ENCODE data around the gene VCPKMT.
A peak's percentile ranks its signal among the peaks of the same experiment; 100 is the strongest.

The VCPKMT gene

GRCh38 chr14:50116181-50116956 lies at the start of gene VCPKMT:
TSS of gene VCPKMT (minus strand) at chr14:50116572. CDS start at chr14:50116552, 20 bp downstream.
- peak; percentile 65 for DNase-seq

- no peak for DNase-seq
These were observed 39.7 kb upstream of the VCPKMT start for GRCh38 chr14:50156111-50156510.

GRCh38 chr14:50148799-50149198 lies 32.4 kb upstream of the VCPKMT start:
- no peak for DNase-seq

GRCh38 chr14:50139192-50139591 lies 22.8 kb upstream of the VCPKMT start:
- no peak for DNase-seq

GRCh38 chr14:50127802-50128201 lies 11.4 kb upstream of the VCPKMT start:
- DNase-seq = no peak

- no peak for DNase-seq
These were observed 6.7 kb upstream of the VCPKMT start for GRCh38 chr14:50123062-50123461.

- DNase-seq = no peak
These were observed 5.9 kb upstream of the VCPKMT start for GRCh38 chr14:50122291-50122690.

GRCh38 chr14:50121486-50121885 lies 5.1 kb upstream of the VCPKMT start:
- DNase-seq = no peak

- DNase-seq = no peak
These were observed 1.1 kb upstream of the VCPKMT start for GRCh38 chr14:50117456-50117855.

GRCh38 chr14:50116966-50117365 lies 594 bp upstream of the VCPKMT start:
- DNase-seq = no peak

GRCh38 chr14:50113381-50114035 lies 2.9 kb downstream of the VCPKMT start:
- no peak for DNase-seq

GRCh38 chr14:50110323-50111037 lies 5.9 kb downstream of the VCPKMT start:
- DNase-seq = no peak

GRCh38 chr14:50109342-50109741 lies 7.0 kb downstream of the VCPKMT start:
- DNase-seq = no peak

GRCh38 chr14:50107850-50108249 lies 8.5 kb downstream of the VCPKMT start:
- DNase-seq = no peak

- no peak for DNase-seq
These were observed 10.2 kb downstream of the VCPKMT start for GRCh38 chr14:50106178-50106577.

GRCh38 chr14:50103558-50103957 lies 12.8 kb downstream of the VCPKMT start:
- no peak for DNase-seq

- no peak for DNase-seq
These were observed 15.0 kb downstream of the VCPKMT start for GRCh38 chr14:50101417-50101816.

GRCh38 chr14:50100805-50101204 lies 15.6 kb downstream of the VCPKMT start:
- DNase-seq = no peak

- no peak for DNase-seq
These were observed 17.0 kb downstream of the VCPKMT start for GRCh38 chr14:50099335-50099734.

GRCh38 chr14:50095895-50096294 lies 20.5 kb downstream of the VCPKMT start:
- DNase-seq = no peak

- DNase-seq = no peak
These were observed 22.2 kb downstream of the VCPKMT start for GRCh38 chr14:50094056-50094755.

GRCh38 chr14:50093496-50093895 lies 22.9 kb downstream of the VCPKMT start:
- peak; percentile 38 for DNase-seq

GRCh38 chr14:50092006-50092555 lies 24.3 kb downstream of the VCPKMT start:
- DNase-seq = no peak

Data from NCI-H524 treated with DMSO at 0.1 percent for 48 hours (cell line).